DMS79 treated with DMSO at 0.1 percent for 48 hours (cell line): Measurements from ENCODE around the gene GATAD2B.
"Not testable (repeated sequence)": the region's sequence is repeated elsewhere in the genome, so short reads cannot be mapped to it uniquely, and the experiment has no call there.

ENCODE experiments used
- DNase-seq: peaks from one replicate; lab custom pipeline; 2025; lab: John Stamatoyannopoulos, UW

The GATAD2B gene

DNA sequence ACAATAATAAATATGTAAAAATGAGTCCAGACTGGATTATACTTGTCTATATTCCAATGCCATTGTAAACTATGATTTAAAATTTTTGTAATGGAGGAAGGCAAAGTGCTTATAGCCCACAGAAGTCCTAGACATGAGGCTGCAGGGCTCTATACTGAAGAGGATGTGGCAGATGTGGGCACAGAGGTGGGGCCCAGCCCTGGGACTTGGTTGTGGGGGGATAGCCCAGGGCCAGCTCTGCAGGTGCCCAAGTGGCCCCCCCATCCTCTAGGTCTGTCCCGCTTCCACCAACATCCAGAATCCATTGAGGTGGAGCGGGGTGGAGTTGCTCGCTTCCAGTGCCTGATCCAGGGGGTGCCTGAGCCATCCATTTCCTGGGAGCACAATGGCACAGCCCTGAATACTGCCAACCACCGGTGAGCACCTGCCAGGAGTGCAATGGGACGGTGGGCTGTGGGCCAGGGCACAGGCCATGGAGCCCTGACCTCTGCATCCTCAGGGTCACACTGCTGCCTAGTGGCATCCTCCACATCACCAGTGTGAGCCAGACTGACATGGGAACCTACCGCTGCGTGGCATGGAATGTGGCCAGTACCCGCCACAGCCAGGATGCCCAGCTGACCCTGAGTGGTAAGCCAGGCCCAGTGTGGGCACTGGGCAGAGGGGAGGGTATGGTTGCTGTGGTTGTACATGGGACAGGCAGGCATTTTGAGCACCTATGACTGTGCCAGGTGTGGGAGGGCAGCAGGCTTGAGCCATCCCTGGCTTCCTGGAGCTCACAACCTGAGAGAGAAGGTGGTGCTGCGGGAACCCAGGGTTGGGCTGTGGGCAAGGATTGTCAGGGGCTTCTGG lies 126.6 kb downstream of the GATAD2B start:
- DNase-seq: no peak

DNA sequence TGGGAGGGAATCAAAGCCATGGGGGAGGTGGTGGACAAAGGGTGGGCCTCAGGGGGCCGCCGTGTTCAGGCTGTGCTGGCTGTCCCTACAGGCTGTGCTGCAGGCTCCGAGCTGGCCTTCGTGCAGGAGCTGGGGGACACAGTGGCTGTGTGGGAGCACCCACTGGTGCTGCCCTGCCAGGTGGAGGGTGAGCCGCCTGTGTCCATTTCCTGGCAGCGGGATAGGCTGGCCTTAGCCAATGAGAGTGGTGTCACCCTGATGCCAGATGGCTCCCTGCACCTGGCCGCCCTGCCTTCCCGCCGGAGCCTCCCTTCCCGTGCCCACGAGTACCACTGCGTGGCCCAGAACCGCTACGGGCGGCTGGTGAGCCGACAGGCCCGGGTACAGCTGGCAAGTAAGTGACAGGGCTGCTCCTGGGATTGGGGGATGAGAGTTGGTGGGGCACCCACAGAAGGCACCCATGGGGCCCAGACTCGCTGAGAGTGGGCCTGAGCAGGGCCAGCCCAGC lies 127.4 kb downstream of the GATAD2B start:
- no peak for DNase-seq

DNA sequence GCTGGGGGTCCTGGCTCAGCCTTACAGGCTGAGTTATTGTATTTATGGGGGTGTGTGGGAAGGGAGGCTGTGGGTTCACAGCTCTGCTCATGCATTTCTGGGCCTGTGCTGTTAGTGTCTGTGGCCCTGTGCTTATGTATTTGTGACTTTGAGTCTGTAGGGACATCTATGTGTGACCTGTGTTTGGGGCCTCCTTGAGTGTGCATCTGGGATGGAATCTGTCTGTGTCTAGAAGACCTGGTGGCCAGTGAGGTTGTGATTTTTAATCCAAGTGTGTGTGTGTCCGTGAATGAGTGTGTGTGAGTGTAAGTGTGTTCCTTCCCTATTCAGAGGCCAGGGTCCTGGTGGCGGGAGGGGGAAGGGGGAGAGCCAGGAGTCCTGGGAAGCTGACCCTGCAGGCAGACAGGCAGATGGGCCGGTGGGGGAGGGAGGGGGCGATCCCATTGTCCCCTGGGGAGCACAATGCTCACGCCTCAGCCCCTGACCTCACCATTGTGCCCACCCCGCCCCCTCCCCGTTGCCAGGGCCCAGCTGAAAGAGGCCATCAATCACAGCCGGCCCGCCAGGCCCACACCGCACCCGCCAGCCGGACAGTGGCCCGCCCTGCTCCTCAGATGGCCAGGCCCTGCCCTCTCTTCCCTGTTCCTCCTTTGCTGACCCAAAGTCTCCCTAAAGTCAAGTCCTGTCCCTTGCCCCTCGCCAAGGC lies 128.0 kb downstream of the GATAD2B start:
- DNase-seq: no peak

DNA sequence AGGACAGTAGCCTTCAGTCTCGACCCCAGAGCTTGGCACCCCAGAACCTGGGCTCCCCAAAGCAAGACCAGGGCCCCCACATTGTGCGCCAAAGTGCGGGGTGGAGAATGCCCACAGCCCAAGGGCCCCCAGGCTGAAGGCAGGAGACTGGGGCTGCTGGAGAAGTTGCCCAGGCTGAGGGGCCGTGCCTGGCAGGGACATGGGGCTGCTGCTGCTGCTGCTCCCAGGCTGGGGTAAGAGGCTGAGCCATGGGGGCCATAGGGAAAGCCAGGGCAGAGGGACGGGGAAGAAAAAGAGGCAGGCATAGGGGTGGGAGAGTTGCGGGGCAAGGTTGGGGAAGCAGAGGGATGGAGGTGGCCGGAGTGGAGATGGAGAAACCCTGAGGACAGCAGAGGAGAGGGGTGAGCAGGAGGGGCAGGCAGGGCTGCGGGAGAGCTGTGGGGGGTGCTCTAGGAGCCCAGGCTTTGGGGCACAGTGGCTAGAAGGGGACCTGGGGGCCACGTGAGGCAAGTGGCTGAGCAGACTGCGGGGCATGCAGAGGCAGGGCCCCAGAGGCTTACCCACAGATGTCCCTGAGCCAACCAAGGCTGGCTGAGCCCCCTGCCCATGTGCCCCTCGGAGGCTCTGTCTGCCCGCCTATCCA lies 128.7 kb downstream of the GATAD2B start:
- DNase-seq: no peak

DNA sequence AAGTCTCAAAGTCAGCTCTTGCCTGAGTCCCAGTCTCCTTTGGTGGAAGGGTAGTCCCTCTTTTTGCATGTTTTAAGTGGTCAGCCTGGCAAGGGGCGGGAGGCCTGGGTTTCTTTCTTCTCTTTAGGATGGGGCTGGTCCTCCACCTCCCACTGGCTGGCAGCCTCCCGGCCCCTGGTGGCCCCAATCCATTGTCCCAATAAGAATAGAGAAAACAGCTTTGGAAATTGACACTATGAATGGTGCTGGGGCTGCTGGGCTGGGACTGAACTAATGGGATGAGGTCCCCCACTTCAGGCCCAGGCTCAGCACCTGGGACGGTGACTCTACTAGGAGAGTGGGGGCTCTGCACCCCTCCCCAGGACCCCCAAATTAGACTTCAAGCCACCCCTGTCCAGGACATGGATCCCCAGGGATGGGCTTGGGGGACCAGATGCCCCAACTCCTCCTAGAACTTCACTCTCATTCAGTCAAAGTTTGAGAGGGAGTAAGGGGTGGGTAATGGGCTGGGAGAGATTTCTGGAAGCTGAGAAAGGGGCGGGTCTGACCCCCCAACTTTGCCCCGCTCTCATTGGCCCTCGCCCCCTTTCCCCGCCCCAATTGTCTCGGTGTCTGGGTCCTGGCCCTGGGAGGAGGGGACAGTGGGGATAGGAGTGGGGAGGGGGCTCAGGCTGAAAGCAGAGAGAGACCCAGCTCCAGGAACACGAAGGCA lies 129.4 kb downstream of the GATAD2B start:
- DNase-seq: no peak

DNA sequence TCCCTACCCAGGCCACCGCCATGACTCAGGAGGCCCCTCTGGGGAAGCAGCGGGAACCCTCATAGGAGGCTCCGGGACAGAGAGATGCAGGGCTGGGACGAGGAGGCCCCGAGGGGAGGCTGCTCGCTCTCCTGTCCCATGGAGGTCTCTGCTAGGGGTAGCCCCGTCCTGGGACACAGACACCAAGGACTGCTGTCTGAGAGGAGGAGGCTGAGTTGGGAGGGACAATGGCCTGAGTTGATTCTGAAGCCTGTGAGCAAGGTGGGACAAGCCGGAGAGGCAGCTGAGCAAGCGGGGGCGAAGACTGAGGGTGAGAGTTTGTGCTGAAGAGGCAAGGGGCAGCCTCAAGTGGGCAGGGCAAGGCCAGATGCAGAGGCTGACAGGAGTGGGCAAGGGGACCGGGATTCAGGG lies 130.1 kb downstream of the GATAD2B start:
- DNase-seq: no peak

DNA sequence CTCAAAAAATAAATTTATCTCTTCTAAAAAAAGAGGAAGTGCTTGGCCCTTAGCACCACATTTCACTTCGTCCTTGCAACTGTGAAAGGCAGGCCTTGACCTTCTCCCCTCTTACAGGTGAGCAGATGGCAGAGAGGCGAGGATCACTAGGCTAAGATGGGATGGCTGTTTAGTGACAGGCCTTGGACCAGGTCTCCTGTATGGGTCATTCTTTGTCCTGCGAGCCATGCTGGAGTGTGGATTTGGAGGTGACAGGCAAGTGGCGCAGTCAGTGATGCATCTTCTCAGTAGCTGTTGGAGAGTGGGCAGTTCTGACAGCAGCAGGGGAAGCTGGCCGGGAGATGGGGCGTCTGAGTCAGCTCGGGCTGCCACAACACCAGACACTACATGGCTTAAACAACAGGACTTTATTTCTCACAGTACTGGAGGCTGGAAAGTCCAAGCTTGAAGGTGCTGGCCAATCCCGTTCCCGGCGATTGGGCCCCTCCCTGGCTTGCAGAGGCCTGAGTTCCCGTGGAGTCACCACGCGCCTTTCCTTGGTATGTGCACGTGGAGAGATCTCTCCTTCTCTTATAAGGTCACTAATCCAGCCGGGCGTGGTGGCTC lies 131.0 kb downstream of the GATAD2B start:
- DNase-seq: no peak

DNA sequence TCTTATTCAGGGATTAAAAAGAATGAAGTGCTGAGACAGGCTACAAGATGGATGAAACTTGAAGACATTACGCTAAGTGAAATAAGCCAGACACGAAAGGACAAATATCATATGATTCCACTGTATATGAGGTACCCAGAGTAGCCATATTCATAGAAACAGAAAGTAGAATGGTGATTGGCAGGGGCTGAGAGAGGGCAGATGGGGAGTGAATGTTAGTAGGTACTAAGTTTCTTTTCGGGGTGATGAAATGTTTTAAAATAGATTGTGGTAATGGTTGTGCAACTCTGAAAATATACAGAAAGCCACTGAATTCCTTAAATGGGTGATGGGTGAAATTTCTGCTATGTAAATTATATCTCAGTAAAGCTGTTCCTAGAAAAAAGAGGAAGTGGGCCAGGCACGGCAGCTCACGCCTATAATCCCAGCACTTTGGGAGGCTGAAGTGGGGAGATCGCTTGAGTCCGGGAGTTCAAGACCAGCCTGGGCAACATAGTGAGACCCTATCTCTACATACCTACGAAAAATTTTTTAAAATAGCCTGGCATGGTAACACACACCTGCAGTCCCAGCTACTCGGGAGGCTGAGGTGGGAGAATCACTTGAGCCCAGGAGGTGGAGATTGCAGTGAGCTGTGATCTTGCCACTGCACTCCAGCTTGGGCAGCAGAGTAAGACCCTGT lies 131.7 kb downstream of the GATAD2B start:
- DNase-seq: no peak

DNA sequence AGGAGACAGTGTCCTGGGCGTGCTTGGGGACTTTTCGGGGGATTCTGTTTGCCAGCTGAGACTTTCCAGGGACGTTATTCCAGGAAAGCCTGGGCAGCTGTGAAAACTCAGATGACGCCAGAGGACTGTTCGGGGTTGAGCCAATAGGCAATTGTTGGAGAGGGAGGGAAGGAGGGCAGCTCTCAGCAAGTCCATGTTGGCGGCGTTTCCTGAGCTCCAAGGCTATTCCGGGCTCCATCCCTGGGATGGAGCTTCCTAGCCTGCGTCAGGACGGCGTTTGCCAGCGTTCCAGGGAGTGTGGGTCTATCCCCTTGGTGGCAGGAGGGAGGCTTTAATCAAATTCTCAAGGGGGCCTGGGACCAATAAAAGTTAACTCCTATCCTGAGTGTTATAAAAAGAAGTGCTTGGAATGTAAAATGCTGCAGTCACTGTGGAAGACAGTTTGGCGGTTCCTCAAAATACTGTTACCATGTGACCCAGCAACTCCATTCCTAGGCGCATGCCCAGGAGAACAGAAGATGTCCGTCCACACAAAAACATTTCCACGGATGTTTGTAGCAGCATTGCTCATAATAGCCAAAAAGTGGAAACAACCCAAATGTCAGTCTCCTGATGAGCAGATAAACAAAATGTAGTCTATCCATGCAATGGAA lies 132.3 kb downstream of the GATAD2B start:
- DNase-seq: no peak

DNA sequence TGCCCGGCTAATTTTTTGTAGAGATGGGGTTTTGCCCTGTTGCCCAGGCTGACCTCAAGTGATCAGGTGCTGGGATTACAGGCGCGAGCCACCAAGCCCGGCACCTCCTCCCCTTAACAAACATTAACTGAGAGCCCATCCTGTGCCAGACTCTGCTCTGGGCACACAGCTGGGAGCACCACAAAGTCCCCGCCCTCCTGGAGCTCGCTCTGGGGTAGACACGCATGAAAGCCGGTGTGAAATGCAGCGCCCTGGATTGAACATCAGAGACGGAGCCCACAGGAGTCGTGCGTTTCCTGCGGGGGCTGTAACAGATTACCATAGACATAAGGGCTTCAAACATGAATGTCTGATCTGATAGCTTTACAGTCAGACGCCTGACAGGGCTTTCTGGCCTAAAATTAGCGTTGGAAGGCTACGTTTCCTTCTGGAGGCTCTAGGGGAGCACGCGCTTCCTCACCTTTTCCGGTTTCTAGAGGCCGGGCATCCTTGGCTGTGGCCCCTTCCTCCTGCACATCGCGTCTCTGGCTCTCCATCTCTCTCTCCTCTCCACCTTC lies 133.2 kb downstream of the GATAD2B start:
- no peak for DNase-seq

DNA sequence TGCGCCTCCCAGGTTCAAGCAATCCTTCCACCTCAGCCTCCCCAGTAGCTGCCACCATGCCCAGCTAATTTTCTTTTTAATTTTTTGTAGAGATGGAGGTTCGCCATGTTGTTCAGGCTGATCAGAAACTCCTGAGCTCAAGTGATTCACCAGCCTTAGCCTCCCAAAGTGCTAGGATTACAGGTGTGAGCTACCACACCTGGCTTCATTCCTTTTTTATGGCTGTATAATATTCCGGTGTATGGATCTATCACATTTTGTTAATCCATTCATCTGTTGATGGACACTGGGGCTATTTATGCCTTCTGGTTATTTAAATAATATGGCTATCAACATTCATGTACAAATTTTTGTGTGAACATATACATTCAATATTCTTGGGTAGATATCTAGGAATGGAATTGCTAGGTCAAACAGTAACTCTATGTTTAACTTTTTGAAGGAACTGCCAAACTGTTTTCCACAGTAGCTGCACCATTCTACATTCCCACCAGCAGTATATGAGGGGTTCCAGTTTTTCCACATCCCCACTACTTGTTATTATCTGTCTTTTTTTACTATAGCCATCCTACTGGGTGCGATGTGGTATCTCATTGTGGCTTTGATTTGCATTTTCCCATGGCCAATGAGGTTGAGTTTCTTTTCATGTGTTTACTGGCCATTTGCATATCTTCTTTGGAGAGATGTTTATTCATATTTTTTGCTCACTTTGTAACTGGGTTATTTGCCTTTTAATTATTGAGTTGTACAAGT lies 136.6 kb downstream of the GATAD2B start:
- no peak for DNase-seq

DNA sequence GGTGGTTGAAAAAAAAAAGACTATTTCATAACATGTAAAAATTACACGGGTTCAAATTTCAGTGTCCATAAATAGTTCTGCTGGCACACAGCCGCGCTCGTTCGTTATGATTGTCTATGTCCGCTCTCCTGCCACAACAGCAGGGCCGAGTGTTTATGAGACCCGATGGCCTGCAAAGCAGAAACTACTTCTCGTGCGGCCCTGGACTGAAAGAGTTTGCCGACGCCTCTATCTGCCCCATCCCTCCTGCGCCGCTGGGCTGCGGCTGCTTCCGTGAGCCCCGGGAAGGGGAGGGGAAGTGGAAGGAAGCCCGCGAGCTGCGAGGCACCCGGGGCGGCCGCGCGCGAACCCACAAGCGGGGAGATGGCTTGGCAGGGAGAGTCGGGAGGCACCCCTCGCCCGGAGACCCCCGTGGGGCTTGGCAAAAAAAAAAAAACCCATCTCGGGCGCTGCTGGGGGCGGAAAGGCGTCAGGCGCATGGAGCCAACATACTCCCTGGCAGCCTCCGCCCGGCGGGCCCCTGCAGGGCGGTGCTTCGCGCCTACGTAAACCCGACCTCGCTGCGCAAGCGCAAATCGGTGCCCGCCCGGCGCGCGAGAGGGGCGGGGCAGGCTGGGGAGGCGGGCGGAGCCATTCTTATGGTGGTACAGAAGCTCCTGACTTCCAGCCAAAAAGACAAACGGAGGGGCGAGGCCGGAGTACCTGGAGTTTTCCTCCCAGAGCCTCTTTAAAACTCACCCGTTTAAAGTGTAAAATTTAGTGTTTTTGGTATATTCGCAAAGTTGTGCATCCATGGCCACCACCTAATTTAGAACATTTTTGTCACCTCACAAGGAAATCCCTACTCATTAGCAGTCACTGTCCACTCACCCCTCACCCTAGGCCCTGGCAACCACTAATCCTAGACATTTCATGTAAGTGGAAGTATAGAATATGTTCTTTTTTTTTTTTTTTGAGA lies 139.3 kb downstream of the GATAD2B start:
- DNase-seq: peak; percentile 79

DNA sequence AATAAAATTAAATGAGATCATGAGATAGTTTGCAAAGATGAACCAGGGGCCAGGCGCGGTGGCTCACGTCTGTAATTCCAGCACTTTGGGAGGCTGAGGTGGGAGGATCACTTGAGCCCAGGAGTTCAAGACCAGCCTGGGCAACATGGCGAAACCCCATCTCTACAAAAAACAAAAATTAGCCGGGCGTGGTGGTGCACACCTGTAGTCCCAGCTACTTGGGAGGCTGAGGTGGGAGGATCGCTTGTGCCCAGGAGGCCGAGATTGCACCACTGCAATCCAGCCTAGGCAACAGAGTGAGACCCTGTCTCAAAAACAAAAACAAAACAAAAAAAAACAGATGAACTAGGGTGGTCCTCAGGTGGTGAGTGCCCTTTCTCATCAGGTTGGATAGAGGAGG lies 140.1 kb downstream of the GATAD2B start:
- DNase-seq: not testable (repeated sequence)

DNA sequence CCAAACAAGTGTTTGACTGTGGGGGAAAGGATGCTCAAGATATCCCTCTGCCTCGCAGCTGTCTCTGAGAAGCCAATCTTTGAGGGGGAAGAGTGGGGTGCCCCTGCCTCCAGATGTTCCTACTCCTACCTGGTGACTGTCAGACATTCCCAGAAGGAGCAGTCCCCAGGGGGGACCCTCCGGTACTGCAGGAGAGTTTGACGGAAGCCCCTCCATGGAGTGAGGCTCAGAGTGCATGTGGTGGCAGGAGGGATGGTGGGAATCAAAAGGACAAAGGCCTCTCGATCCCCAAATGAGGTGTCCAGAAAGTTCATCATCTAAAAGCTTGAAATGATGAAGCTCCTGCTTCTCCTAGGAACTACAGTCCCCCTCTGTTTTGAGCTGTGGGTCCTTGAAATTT lies 142.2 kb downstream of the GATAD2B start:
- no peak for DNase-seq

DNA sequence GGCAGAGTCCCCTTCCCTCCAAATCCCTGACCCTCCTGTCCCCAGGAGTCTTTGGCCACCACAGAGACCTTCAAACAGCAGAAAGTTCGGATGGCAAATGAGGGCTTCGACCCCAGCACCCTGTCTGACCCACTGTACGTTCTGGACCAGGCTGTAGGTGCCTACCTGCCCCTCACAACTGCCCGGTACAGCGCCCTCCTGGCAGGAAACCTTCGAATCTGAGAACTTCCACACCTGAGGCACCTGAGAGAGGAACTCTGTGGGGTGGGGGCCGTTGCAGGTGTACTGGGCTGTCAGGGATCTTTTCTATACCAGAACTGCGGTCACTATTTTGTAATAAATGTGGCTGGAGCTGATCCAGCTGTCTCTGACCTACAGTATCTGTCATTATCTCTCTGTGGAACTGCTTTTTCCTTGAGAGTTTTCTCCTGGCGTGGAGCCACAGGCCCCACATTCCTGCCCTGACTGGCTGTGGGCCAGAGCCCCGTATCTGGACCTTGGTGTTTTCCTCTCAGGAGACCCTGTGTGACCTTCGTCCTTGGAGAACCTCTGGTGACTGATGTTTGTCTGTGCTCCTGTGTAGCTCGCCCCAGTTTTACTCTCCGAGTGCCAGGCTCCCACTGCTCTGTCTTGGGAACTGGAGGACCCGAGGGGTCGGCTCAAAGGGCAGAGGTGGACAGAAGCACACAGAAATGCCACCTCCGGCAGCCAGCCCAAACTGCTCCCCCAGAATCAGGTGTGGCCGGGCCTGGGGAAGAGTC lies 142.8 kb downstream of the GATAD2B start:
- DNase-seq: no peak

DNA sequence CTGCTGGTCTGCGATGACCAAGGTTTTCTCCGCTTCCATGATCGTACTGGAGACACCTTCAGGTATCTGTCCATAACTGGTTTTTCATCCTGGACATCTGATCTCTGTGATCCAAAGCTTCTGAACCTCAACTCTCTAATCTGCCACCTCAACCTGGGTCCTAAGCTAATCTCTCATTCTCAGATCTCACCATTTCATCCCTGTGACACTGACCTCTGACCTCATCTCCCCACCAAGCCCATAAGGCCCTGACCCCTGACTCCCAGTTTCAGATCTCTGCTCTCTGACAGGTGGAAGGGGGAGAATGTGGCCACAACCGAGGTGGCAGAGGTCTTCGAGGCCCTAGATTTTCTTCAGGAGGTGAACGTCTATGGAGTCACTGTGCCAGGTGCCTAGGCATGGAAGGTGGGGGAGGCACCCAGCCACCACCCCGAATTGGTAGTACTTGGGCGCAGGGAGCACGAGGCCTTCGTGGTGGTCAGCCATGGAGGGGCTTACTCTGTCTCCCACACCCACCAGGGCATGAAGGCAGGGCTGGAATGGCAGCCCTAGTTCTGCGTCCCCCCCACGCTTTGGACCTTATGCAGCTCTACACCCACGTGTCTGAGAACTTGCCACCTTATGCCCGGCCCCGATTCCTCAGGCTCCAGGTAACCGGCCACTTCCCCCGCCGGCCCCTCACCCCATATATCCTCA lies 143.8 kb downstream of the GATAD2B start:
- no peak for DNase-seq
